ENCODE measurements around the gene WIPF3.

WIPF3 gene

DNA sequence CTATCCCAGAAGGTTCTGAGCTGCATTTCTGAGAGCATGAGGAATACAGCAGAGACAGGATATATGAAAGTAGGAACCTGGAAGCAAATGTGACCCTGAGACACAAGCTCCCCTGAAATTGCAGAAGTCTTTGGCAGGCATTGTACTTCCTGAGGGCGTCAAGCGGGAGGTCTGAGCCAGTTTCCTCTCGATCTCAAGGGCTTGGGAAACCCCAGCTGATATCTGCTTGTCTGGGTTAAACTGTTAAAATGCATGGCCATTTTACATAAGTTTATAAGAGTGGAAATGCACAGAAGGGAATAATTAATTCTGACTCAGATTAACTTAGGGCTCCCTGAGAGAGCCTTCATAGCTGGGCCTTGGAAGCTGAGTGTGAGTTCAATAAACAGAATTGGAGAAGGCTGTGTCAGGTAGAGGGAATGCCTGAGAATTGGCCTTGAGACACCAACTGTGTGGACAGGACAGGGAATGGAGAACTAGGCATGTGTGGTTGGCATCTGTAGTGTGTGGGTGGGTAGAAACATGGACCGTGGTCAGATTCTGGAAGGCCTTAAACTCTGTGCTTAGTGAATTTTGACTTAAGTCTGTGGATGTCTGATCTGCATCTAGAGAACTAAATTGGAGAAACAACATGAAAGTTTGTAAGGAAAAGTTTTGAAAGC, 53.3 kb downstream of the WIPF3 start:
- Histone ChIP-seq H3K4me1 (ENCODE audit: insufficient read depth, poor library complexity, severe bottlenecking) (no peaks in the 10 kb centered on the region), H3K27me3 (ENCODE audit: insufficient read depth, poor library complexity, severe bottlenecking) (peaks cover 3% of the 10 kb centered on the region), H3K36me3 (ENCODE audit: low read depth) (no peaks in the 10 kb centered on the region), H3K27ac (ENCODE audit: poor library complexity, severe bottlenecking) (no peak overlapping the region), H3K9me3 (ENCODE audit: severe bottlenecking) (no peaks in the 10 kb centered on the region), H3K4me3 (ENCODE audit: severe bottlenecking) (no peak overlapping the region)
- TF ChIP-seq, protein P1, sequence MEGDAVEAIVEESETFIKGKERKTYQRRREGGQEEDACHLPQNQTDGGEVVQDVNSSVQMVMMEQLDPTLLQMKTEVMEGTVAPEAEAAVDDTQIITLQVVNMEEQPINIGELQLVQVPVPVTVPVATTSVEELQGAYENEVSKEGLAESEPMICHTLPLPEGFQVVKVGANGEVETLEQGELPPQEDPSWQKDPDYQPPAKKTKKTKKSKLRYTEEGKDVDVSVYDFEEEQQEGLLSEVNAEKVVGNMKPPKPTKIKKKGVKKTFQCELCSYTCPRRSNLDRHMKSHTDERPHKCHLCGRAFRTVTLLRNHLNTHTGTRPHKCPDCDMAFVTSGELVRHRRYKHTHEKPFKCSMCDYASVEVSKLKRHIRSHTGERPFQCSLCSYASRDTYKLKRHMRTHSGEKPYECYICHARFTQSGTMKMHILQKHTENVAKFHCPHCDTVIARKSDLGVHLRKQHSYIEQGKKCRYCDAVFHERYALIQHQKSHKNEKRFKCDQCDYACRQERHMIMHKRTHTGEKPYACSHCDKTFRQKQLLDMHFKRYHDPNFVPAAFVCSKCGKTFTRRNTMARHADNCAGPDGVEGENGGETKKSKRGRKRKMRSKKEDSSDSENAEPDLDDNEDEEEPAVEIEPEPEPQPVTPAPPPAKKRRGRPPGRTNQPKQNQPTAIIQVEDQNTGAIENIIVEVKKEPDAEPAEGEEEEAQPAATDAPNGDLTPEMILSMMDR (IDR thresholded peaks at IDR 0.05; ENCODE audit: poor library complexity, severe bottlenecking) = no peak
- no peak for DNase-seq (ENCODE audit: low spot score)
- ATAC-seq (ENCODE audit: low read depth) = no peak

DNA sequence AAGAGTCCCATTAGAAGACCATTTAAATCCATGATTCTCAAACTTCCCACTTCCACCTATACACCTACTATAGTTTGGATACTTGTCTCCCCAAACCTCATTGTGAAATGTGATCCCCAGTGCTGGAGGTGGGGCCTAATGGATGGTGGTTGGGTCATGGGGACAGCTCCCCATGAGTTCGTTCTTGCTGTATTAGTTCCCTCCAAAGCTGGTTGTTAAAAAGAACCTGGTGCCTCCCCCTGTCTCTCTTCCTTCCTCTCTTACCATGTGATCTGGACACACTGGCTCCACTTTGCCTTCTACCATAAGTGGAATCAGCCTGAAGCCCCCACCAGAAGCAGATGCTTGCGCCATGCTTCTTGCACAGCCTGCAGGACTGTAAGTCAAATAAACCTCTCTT, 53.9 kb downstream of the WIPF3 start:
- DNase-seq (ENCODE audit: low spot score) = no peak
- Histone ChIP-seq H3K27ac (ENCODE audit: poor library complexity, severe bottlenecking) (no peak overlapping the region), H3K9me3 (ENCODE audit: severe bottlenecking) (no peaks in the 10 kb centered on the region)

DNA sequence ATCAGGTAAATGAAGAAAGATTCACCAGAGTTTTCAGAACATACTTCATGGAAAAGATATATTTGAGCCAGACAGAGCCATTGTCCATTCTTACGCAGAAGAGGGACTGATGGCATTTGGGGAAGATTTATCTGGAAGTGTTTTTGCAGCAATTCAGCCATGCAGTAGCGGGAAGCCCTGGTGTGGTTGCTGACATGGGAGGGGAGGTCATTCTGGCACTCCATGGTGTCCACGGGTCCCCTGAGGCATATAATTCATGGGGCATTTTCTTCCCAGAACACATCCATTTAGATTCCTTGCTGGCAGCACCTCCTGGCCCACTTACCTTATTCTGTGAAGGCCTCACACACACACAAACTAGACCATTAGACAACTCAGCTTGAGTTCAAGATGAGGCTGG, 55.6 kb downstream of the WIPF3 start:
- ATAC-seq (ENCODE audit: low read depth) = no peak
- H3K27ac ChIP-seq (ENCODE audit: poor library complexity, severe bottlenecking) = no peak overlapping the region
- H3K36me3 ChIP-seq (ENCODE audit: low read depth) = no peaks in the 10 kb centered on the region
- peaks cover 3% of the 10 kb centered on the region for H3K4me1 ChIP-seq (ENCODE audit: insufficient read depth, poor library complexity, severe bottlenecking)
- no peaks in the 10 kb centered on the region for H3K9me3 ChIP-seq (ENCODE audit: severe bottlenecking)
- DNase-seq (ENCODE audit: low spot score) = no peak
- H3K4me3 ChIP-seq (ENCODE audit: severe bottlenecking) = no peak overlapping the region
- TF ChIP-seq, protein P1 (IDR thresholded peaks at IDR 0.05; ENCODE audit: poor library complexity, severe bottlenecking) = no peak
- H3K27me3 ChIP-seq (ENCODE audit: insufficient read depth, poor library complexity, severe bottlenecking) = peaks cover 3% of the 10 kb centered on the region

More for the DNA sequence above, 53.9 kb downstream of the WIPF3 start:
- TF ChIP-seq, protein P1 (IDR thresholded peaks at IDR 0.05; ENCODE audit: poor library complexity, severe bottlenecking) = no peak
- ATAC-seq (ENCODE audit: low read depth) = no peak
- Histone ChIP-seq H3K36me3 (ENCODE audit: low read depth) (no peaks in the 10 kb centered on the region), H3K27me3 (ENCODE audit: insufficient read depth, poor library complexity, severe bottlenecking) (peaks cover 3% of the 10 kb centered on the region), H3K4me1 (ENCODE audit: insufficient read depth, poor library complexity, severe bottlenecking) (no peaks in the 10 kb centered on the region), H3K4me3 (ENCODE audit: severe bottlenecking) (no peak overlapping the region)

- TF ChIP-seq, protein P1 (IDR thresholded peaks at IDR 0.05; ENCODE audit: poor library complexity, severe bottlenecking) = no peak
- DNase-seq (ENCODE audit: low spot score) (no peak), ATAC-seq (ENCODE audit: low read depth) (no peak)
- no peaks in the 10 kb centered on the region for H3K27me3 ChIP-seq (ENCODE audit: insufficient read depth, poor library complexity, severe bottlenecking)
- no peak overlapping the region for H3K27ac ChIP-seq (ENCODE audit: poor library complexity, severe bottlenecking)
- H3K4me1 ChIP-seq (ENCODE audit: insufficient read depth, poor library complexity, severe bottlenecking) = peaks cover 3% of the 10 kb centered on the region
- no peak overlapping the region for H3K4me3 ChIP-seq (ENCODE audit: severe bottlenecking)
- H3K36me3 ChIP-seq (ENCODE audit: low read depth) = no peaks in the 10 kb centered on the region
- H3K9me3 ChIP-seq (ENCODE audit: severe bottlenecking) = no peaks in the 10 kb centered on the region
Observed at GRCh38 chr7:29864656-29865055, 58.3 kb downstream of the WIPF3 start.

DNA sequence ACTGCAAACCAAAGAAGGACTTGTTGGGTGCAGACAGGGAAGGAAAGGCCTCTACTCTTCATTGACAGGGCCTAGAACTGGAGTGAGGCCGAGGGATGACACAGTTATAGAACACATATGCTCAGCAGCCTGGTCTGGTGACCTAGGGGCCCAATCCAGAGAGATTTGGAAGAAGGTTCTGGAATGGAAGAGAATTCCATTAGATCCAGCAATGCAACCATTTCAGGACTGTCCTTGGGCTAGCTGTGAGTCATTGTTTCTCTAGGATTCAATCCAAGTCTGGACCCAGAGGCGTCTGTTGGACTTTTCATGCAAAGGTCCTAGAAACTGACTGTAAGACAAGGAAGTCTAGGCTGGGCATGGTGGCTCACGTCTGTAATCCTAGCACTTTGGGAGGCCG, 59.2 kb downstream of the WIPF3 start:
- Histone ChIP-seq H3K4me1 (ENCODE audit: insufficient read depth, poor library complexity, severe bottlenecking) (peaks cover 3% of the 10 kb centered on the region), H3K27ac (ENCODE audit: poor library complexity, severe bottlenecking) (no peak overlapping the region), H3K9me3 (ENCODE audit: severe bottlenecking) (no peaks in the 10 kb centered on the region), H3K4me3 (ENCODE audit: severe bottlenecking) (no peak overlapping the region), H3K36me3 (ENCODE audit: low read depth) (no peaks in the 10 kb centered on the region), H3K27me3 (ENCODE audit: insufficient read depth, poor library complexity, severe bottlenecking) (no peaks in the 10 kb centered on the region)
- TF ChIP-seq, protein P1 (IDR thresholded peaks at IDR 0.05; ENCODE audit: poor library complexity, severe bottlenecking) = no peak
- ATAC-seq (ENCODE audit: low read depth) (peak; percentile 82), DNase-seq (ENCODE audit: low spot score) (no peak)

Measured in RWPE2 (cell line).